Measurements from ENCODE around the gene HSPD1.
"Not testable (repeated sequence)": the region's sequence is repeated elsewhere in the genome, so short reads cannot be mapped to it uniquely, and the experiment has no call there.

Gene HSPD1

DNA sequence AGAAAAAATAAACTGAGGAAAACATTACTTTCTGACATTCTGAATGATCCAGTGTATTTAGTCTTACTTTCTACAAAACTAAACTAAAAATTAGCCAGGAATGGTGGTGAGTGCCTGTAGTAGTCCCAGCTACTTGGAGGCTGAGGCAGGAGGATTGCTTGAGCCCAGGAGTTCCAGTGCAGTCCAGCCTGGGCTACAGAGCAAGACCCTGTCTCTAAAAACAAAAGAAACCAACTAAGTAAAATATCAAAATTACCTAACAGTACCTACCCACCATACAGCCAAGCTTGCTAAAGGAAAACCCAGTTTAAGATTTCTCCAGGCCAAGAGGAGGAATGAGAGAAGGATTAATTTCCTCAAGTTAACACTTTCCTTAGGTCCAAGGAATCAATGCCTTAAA, 2.9 kb downstream of the HSPD1 start:
- no peak for DNase-seq (ENCODE audit: low spot score)

DNA sequence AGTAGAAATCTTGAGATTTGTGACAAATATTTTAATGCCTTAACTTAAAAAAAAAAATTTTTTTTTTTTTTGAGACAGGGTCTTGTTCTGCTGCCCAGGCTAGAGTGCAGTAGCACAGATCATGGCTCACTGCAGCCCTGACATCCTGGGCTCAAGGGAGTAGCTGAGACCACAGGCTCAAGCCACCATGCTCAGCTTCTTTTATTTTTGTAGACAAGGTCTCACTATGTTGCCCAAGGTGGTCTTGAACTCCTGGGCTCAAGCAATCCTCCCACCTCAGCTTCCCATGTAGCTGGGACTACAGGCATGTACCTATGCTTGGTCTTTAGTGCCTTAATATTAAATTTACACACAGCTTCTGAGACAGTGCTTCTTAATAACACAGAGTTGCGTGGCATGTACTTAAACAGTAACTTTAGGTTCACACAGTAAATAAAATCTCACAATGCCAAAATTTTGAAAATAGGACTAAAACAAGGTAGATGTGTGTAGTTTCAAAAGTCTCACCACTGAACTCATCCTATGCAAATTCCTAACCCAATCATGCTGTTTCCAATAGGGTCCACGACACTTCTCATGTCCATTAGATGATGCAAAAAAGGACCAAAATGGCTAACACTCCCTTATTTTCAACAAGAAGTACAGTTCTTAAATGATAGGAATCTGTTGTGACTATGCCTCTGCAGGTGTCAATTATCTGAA, 4.1 kb downstream of the HSPD1 start:
- no peak for DNase-seq (ENCODE audit: low spot score)

DNA sequence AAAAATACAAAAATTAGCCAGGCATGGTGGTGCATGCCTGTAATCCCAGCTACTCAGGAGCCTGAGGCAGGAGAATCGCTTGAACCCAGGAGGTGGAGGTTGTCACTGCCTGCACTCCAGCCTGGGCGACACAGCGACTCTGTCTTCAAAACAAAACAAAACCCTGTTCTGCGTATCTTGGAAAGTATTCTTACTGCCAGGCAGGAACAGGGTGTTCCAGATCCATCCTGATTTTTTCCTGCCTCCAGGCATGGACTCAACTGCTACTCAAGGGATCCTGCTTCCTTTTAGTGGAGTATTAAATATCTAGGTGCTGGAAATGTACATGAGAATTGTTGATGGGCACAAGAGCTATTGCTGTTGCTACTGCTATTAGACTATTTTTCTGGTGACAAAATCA, 12.3 kb downstream of the HSPD1 start:
- DNase-seq (ENCODE audit: low spot score): no peak

DNA sequence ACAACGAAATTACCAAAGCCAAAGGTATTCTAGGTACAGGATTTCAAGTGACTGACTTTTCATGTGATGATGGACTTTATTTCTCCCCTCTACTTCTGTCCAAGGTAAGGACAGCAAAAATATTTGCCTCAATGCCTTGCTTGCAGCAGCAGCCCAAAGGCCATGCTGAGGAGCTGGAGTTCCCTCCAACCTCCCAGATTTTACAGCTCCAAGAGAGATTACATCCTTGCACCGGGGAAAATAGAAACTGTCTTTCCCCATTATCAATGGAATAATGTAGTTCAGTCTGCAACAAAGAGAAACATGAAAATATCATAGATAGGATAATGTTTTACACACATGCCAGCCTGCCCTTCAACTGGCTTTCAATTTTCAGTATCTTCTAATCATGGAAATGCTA, 13.5 kb downstream of the HSPD1 start:
- DNase-seq (ENCODE audit: low spot score): no peak

DNA sequence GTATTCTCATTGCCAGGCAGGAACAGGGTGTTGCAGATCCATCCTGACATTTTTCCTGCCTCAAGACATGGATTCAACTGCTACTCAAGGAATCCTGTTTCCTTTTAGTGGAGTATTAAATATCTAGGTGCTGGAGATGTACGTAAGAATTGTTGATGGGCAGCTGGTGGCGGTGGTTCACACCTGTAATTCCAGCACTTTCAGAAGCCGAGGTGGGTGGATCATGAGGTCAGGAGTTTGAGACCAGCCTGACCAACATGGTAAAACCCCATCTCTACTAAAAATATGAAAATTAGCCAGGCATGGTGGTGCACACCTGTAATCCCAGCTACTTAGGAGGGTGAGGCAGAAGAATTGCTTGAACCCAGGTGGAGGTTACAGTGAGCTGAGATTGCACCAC, 15.4 kb downstream of the HSPD1 start:
- DNase-seq (ENCODE audit: low spot score): not testable (repeated sequence)

DNA sequence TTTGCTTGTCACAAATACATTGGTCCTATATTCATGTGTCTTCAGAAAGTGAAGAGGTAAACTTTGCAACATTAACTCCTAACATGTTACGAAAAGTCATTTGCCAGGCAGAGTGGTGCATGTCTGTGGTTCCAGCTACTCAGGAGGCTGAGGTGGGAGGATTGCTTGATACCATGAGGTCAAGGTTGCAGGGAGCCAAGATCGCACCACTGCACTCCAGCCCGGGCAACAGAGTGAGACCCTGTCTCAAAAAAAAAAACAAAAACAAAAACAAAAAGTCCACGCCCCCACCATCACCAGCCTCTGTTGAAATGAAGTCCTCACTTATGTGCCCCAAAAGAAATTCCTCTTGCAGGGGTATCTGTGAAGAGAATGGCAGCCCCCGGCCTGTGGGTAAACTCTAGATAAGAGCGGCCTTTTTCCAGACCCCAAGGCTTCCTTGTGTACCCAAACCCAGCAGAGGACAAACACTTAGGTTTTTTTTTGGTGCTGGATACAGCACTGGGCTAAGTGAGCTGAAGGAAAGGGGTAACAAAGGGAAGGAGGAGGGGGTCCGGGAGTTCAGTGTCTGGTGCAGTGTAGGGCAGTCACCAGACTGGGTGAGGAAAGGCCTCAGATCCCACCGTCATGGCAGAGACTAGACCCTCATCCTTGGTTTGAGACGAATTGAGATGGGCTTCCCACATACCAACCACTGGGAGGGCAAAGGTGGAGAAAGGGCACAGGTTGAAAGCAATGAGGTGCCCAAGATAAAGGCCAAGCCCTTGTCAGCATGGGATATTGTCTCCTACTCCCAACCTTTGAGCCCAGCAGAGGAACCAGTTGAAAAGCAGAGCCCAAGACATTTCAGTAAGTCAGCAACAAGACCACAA, 19.2 kb downstream of the HSPD1 start:
- no peak for DNase-seq (ENCODE audit: low spot score)

DNA sequence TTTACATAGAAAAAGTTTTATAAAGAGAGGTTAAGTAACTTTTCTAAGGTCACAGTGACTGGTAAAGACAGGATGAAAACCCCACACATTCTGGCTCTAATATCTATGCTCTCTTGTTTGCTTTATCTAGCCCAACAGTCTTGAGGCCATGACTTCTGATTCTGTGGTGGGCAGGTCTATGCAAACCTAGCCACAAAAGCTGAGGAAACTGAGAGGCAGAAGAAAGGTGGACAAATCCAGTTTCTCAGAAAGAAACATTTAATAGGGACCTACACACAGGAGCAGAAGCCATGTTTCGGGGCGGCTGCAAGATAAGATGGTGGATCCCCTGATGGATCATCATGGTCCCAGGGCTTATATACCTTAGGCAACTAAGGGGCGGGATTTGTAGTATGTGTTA, 21.8 kb downstream of the HSPD1 start:
- DNase-seq (ENCODE audit: low spot score): no peak

DNA sequence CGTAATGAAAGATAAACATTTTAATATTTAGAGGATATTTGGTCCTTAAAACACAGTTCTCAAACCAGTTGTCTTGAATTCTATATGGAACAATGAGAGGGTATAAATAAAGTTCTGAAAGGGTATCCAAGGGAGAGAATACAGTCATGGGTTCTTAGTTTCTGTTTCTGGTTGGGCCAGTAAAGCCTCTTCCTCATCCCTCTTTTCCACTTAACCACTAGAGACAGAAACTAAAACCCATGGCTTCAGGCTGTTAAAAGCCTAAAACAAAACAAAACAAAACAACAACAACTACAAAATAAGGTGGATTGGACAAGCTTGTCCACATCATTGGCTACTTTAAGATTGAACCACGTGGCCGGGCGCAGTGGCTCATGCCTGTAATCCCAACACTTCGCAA, 27.5 kb downstream of the HSPD1 start:
- no peak for DNase-seq (ENCODE audit: low spot score)

DNA sequence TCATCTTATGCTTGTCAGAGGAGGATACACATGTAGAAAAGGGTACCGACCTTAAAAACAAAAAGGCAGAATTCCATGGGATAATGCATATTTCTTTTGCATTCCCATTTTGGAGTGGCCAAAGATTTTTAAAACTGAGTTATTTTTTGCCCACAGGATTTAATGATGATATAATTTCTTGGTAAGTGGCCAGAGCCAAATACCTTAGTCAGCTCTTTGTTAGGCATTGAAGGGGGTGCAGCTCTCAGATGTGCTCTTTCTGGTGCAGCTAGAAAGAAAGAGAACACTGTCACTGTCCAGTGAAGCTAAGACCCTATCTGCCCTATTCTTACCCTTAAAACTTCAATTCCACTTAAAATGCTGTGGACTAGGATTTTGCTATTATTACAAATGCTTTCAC, 35.5 kb downstream of the HSPD1 start:
- no peak for DNase-seq (ENCODE audit: low spot score)

DNA sequence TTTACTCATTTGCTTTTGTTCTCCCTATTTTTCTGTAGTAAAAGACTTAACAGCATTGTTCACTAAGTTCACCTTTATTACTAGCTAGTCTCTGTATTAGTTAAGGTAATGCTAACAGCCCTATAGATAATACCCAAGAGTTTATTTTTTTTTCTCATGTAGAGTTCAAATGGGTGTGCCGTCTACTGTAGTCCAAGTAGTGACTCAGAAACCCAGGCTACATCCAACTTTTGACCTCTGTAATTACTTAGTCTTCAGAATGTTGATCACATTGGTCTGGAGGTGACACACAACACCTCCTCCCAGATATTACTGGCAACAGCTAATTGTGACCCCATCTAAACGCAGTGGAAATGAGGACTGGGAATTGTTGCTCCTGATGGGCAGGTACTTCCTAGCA, 38.6 kb downstream of the HSPD1 start:
- no peak for DNase-seq (ENCODE audit: low spot score)

DNA sequence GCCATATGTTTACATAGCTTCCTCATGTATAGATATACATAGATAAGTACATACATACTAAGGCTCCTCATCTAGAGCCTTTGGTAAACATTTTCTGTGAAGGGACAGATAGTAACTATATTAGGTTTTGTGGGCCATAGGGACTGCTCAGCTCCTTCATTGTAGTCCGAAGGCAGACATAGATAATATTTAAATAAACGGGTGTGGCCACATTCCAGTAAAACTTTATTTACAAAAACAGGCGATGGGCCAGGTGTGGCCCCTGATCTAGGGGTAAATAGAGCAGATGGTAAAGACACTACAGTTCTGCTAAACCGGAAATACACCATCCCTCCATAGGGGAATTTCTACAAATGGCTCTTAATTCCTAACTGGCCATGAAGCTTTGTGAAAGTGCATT, 39.0 kb downstream of the HSPD1 start:
- no peak for DNase-seq (ENCODE audit: low spot score)

DNA sequence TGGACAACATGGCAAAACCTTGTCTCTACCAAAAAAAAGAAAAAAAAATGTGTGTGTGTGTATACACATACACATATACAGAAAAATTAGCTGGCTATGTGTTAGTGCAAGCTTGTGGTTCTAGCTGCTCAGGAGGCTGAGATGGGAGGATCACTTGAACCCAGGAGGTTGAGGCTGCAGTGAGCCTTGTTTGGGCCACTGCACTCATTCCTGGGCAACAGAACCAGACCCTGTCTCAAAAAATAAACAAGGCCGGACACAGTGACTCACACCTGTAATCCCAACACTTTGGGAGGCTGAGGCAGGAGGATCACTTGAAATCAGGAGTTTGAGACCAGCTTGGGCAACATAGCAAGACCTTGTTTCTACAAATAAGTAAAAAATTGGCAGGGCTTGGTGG, 44.2 kb downstream of the HSPD1 start:
- DNase-seq (ENCODE audit: low spot score): no peak

DNA sequence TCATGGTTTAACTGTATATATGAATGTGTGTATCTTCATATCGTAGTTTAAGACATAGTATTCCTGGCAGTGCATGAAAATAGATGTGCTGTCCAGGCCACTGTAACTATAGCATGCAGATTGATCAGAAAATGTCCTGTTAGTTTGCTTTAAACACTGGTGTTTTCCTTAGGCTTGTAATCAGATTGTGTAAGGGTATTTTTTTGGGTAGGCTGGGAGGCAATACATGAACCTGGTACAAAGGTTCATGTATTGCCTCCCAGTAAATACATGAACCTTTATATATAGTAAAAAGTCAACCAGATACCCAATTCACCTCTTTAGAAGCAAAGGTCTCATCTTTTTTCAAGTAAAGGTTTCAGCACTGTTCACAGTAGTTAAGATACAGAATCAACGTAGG, 44.7 kb downstream of the HSPD1 start:
- DNase-seq (ENCODE audit: low spot score): no peak

DNA sequence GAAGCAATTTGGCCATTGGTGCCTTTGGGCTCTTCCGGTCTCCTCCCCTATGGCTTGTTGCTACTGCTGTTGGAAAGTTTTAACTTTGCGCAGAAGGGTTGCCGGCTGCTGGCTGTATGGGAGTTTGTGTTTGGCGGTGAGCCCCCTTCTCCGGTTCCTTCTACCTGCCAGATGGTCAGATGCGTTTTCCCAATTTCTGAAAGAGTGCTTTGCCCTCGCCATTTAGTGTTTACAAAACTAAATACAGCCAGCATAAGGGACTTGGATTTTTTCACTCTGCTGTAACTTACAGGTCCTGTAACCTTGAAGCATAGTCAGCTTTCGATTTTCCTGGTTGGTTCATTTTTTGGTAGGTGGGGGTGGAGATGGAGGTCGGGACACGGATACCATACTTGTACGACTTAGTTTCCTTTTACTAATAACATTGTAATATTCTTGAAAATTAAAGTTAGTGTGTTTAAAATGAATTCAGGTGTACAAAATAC, 45.7 kb downstream of the HSPD1 start:
- DNase-seq (ENCODE audit: low spot score): no peak

DNA sequence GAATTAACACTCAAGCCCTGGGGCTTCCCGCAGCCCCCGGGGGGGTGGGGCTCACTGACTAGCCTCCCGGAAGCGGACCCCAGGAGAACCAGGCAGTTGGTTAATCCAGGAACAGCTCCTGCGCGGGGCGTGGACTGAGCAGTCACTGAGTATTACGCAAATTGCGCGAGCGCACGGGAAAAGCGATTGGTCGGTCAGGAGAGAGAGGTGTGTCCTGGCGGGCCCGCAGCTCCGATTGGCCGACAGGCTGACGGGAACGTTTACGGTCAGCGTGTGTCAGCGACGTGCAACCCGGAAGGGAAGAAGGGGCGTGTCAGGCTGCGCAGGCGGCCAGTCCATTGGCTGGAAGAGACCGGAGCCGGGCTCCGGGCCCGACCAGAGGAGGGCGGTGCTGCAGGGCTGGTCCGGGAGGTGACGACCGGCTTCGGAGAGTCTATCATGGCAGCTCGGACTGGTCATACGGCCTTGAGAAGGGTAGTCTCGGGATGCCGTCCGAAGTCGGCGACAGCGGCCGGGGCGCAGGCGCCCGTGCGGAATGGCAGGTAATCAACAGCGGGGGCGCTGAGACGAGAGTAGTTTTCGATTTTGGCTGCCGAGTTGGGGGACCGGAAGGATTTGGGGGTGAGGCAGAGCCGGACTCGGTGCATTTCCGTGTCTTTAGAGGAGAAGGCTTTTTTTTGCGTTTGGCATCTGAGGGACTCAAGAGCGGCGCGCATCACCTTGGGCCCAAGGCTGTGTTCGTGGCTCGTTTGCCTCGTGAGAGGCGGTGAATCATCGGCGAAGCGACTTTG, 46.3 kb downstream of the HSPD1 start, which contains the start of gene COQ10B:
TSS of gene COQ10B (plus strand) at position 430 of the 791 bp plus-strand sequence. CDS start at position 439, 9 bp downstream.
- DNase-seq (ENCODE audit: low spot score): peak; percentile 99

DNA sequence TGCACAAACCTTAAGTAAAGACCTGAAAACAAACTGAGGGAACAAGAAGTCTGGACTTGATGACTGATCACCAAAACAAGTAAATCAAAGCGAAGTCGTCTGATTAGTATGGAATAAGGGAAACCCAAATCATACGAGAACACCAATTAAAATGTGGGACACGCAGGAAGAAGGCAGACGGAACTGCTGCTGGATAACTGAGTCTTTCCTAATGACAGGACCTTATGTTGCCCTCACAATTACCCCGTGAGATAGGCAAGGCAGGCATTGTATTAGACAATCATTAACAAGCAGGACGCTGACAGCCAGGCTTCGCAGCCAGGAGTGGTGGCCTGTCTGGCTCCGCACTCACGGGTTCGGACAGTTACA, 46.9 kb downstream of the HSPD1 start:
- no peak for DNase-seq (ENCODE audit: low spot score)

DNA sequence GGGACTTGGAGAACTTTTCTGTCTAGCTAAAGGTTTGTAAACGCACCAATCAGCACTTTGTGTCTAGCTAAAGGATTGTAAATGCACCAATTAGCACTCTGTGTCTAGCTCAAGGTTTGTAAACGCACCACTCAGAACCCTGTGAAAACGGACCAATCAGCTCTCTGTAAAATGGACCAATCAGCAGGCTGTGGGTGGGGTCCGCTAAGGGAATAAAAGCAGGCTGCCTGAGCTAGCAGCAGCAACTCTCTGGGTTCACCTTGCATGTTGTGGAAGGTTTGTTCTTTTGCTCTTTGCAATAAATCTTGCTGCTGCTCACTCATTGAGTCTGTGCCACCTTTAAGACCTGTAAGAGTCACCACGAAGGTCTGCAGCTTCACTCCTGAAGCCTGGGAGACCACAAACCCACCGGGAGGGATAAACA, 48.7 kb downstream of the HSPD1 start:
- DNase-seq (ENCODE audit: low spot score): not testable (repeated sequence)

DNA sequence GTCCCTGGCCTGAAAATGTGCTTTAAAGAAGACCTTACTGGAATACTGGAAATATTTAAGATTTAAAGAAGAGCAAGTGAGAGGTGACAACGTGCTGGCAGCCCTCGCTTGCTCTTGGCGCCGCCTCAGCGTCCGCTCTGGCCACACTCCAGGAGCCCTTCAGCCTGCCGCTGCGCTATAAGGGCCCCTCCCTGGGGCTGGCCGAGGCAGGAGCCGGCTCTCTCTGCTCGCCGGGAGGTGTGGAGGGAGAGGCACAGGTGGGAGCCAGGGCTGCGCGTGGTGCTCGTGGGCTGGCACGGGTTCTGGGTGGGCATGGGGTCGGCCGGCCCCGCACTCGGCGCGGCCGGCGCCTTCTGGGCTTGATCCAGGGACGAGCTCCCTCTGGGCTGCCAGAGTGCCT, 49.2 kb downstream of the HSPD1 start:
- no peak for DNase-seq (ENCODE audit: low spot score)

DNA sequence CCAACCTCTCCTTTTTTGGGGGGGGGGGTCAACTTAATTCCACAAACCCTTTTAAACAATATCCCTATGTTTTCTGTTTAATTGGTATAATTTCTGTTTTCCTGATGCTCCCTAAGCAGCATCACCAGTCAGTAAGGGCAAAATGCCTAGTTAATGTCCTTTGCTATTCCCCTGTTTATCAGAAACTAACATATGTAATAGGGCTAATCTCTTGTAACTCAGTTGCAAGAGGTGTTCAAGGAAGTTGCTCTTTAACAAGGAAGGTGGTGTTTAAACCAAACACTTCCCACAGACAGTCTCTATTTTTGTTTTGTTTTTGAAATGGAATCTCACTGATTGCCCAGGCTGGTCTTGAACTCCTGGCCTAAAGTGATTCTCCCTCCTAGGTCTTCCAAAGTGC, 52.8 kb downstream of the HSPD1 start:
- DNase-seq (ENCODE audit: low spot score): no peak

DNA sequence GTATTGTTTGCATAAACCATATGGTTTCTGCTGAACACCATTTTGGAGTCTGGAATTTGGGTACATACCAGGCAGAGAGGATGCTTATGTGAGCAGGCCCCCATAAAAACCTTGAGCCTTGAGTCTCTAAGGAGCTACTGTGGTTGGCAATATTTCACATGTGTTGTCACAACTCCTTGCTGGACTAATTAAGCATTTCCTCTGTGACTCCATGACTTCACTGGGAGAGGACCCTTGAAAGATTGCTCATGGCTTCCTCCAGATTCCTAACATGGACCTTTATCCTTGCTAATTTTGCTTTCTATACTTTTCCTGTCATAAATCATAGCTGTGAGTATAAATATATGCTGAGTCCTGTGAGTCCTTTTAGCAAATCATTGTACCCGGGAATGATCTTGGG, 53.9 kb downstream of the HSPD1 start:
- no peak for DNase-seq (ENCODE audit: low spot score)

DNA sequence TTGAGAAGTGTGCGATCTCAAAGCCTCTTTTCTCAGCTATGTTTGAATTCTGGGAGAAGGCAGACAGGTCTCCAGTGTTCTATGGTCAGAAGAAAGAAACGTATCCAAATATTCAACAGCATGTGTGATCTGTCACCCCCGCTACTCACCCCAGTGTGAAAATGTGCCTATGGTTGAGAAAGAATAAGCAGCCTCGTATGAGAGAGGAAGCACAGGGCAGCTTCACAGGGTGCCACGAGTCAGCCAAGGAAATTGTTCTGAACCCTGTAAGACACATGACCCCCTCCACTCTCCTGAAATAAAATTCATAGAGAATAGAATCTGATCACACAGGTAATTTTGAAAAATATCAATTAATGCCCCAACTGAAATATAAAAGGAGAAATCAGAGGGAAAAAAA, 56.8 kb downstream of the HSPD1 start:
- no peak for DNase-seq (ENCODE audit: low spot score)

DNA sequence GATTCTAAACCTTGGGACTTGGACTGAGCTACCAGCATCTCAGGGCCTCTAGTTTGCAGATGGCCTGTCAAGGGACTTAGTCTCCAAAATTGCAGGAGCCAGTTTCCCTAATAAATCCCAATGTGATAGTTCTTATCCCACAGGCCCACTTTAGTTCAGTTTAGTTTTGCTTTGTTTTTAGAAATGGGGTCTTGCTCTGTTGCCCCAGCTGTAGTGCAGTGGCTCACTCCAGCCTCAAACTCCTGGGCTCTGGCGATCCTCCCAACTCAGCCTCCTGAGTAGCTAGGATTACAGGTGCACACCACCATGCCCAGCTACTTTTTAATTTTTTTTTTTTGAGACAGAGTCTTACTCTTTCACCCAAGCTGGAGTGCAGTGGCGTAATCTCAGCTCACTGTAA, 62.3 kb downstream of the HSPD1 start:
- no peak for DNase-seq (ENCODE audit: low spot score)
